Measurements from ENCODE around the gene TNP1. TPM values are rescaled to one million over a fixed set of nuclear protein-coding genes. Genes with fewer than 3 reads are reported as not detected.

Gene TNP1
- total RNA-seq, 4 donors from 2014 or later, result not detected

DNA sequence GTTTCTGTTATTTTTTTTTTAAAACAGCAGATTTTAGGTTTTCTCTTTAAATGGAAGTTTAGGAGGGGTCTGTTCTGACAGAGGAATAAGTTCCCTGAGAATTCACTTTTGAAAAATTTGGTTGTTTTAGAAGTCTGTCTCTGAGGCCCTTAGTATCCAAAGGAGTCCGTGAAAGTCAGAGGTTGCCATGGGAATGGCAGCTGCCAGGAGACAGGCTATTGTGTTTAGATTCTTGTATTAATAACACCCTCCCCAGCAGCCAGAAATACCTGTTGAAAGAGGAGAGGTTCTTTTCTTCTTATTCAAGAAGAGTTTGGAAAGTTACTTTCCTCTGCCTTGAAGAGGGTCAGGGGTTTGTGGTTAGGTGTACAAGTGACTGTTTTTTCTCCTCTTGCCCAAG lies 29.5 kb downstream of the TNP1 start:
- TF ChIP-seq EP300 (IDR thresholded peaks at IDR 0.05) (no peak), POLR2AphosphoS5 (IDR thresholded peaks at IDR 0.05) (no peak), POLR2A (IDR thresholded peaks at IDR 0.05) (no peak)
- TF ChIP-seq, protein P1, sequence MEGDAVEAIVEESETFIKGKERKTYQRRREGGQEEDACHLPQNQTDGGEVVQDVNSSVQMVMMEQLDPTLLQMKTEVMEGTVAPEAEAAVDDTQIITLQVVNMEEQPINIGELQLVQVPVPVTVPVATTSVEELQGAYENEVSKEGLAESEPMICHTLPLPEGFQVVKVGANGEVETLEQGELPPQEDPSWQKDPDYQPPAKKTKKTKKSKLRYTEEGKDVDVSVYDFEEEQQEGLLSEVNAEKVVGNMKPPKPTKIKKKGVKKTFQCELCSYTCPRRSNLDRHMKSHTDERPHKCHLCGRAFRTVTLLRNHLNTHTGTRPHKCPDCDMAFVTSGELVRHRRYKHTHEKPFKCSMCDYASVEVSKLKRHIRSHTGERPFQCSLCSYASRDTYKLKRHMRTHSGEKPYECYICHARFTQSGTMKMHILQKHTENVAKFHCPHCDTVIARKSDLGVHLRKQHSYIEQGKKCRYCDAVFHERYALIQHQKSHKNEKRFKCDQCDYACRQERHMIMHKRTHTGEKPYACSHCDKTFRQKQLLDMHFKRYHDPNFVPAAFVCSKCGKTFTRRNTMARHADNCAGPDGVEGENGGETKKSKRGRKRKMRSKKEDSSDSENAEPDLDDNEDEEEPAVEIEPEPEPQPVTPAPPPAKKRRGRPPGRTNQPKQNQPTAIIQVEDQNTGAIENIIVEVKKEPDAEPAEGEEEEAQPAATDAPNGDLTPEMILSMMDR (IDR thresholded peaks at IDR 0.05), result no peak
- no peaks in the 10 kb centered on the region for H3K36me3 ChIP-seq
- no peak overlapping the region for H3K27ac ChIP-seq
- no peak overlapping the region for H3K4me3 ChIP-seq
- peaks cover 9% of the 10 kb centered on the region for H3K4me1 ChIP-seq
- no peaks in the 10 kb centered on the region for H3K9me3 ChIP-seq
- 70% methylated on average over 1 of the region's 1 CpG for WGBS
- H3K27me3 ChIP-seq, result no peaks in the 10 kb centered on the region
- DNase-seq (ENCODE audit: low spot score in 2 of 2), result no peak

DNA sequence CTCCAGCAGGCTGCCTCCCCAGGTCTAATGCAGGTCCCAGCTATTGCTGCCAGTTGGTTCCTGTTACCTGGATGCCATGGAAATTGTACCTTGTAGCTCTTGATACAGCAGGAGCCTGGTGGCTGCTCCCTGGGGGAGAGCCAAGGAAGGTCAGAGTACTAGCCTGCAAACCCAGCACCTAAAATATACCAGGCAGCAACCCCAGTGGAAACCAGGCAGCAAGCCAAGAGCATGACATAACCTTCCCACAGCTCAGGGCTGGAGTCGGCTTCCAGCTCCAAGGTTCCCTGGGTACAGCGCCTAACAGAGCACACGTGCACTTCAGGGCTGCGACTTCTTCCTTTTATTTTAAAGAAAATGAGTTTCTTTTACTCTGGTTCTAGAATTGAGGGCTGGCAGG lies 30.3 kb downstream of the TNP1 start:
- Histone ChIP-seq H3K27me3 (no peaks in the 10 kb centered on the region), H3K4me3 (no peak overlapping the region), H3K27ac (no peak overlapping the region), H3K36me3 (no peaks in the 10 kb centered on the region), H3K4me1 (peaks cover 9% of the 10 kb centered on the region), H3K9me3 (no peaks in the 10 kb centered on the region)
- TF ChIP-seq POLR2A (IDR thresholded peaks at IDR 0.05) (no peak), EP300 (IDR thresholded peaks at IDR 0.05) (no peak), POLR2AphosphoS5 (IDR thresholded peaks at IDR 0.05) (no peak)
- TF ChIP-seq, protein P1 (IDR thresholded peaks at IDR 0.05), result no peak
- 12% methylated on average over 4 of the region's 4 CpGs for WGBS
- peak; percentile 72 to 83 for DNase-seq (ENCODE audit: low spot score in 2 of 2)

DNA sequence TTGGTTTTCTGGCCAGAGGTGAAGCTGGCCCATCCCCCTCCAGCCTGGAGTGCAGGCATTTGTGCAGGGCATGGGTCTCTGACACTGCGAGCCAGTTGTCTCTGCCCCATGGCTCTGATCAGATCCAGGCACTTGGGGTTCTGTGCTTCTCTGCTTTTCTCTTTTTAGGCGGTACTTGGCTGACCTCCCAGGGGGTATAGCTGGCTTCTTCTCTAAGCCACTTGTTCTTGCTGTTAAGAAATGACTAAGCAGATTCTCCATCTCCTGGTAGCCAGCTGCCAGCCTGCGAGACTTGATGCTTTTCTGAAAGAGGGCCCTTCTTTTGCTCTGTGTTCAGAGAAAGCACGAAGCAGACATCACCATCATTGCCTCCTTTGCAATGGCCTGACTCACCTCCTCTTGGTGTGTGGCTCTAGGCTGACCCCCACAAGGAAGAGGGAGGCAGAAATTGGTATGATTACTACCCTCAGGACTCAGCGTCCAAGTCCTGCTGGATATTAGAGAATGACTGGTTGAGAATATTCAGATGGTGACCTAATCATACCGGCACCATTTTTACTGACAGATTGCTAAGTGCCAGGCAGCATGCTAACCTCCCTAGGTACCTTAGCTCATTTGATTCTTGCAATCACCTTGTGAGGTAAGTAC lies 32.7 kb downstream of the TNP1 start:
- no peak overlapping the region for H3K4me3 ChIP-seq
- TF ChIP-seq, protein P1 (IDR thresholded peaks at IDR 0.05), result no peak
- no peak for TF ChIP-seq POLR2A (IDR thresholded peaks at IDR 0.05)
- TF ChIP-seq EP300 (IDR thresholded peaks at IDR 0.05), result no peak
- no peak for TF ChIP-seq POLR2AphosphoS5 (IDR thresholded peaks at IDR 0.05)
- no peak for DNase-seq (ENCODE audit: low spot score in 2 of 2)
- H3K4me1 ChIP-seq, result peaks cover 9% of the 10 kb centered on the region
- no peaks in the 10 kb centered on the region for H3K36me3 ChIP-seq
- no peak overlapping the region for H3K27ac ChIP-seq
- no peaks in the 10 kb centered on the region for H3K27me3 ChIP-seq
- no peaks in the 10 kb centered on the region for H3K9me3 ChIP-seq
- 79% methylated on average over 6 of the region's 6 CpGs for WGBS

DNA sequence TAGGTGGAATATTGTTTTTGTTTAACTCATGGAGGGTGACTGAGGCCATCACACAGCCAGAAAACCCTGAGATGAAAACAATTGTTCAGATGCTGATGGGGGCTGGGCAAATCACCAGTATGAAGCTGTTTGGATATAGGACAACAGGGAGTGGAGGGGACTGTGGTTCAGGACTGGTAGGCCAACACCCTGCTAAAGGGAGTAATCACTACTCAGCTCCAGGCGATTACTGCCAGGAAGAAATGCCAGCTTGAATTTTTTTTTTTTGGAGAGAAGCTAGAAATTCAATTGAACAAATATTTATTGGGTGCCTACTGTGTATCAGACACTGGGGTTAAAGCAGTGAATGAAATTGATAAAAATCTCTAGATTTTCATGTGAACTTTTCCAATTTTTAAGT lies 37.4 kb downstream of the TNP1 start:
- H3K27me3 ChIP-seq, result no peaks in the 10 kb centered on the region
- H3K4me3 ChIP-seq, result no peak overlapping the region
- no peaks in the 10 kb centered on the region for H3K9me3 ChIP-seq
- no peak overlapping the region for H3K27ac ChIP-seq
- 68% methylated on average over 1 of the region's 1 CpG for WGBS
- TF ChIP-seq POLR2A (IDR thresholded peaks at IDR 0.05) (no peak), POLR2AphosphoS5 (IDR thresholded peaks at IDR 0.05) (no peak), EP300 (IDR thresholded peaks at IDR 0.05) (no peak)
- TF ChIP-seq, protein P1 (IDR thresholded peaks at IDR 0.05), result no peak
- H3K4me1 ChIP-seq, result no peaks in the 10 kb centered on the region
- H3K36me3 ChIP-seq, result no peaks in the 10 kb centered on the region
- DNase-seq (ENCODE audit: low spot score in 2 of 2), result no peak

DNA sequence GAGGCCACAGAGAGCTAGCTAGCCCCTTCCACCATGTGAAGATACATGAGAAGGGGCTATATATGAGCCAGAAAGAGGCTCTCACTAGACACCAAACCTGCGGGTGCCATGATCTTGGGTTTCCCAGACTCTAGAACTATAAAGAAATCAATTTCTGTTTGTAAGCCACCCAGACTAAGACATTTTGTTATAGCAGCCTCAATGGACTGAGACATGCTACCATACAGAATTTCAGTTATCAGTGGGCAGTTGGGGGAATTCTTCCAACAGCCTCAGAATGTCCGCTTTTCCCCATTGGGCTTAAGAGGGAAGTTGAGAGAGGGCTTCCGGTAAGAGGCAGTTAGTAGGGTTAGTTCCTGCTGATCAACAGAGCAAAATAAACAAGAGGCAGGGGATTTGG lies 39.2 kb downstream of the TNP1 start:
- DNase-seq (ENCODE audit: low spot score in 2 of 2), result no peak
- no peak overlapping the region for H3K27ac ChIP-seq
- no peak overlapping the region for H3K4me3 ChIP-seq
- 96% methylated on average over 3 of the region's 3 CpGs for WGBS
- no peaks in the 10 kb centered on the region for H3K36me3 ChIP-seq
- no peak for TF ChIP-seq POLR2A (IDR thresholded peaks at IDR 0.05)
- TF ChIP-seq POLR2AphosphoS5 (IDR thresholded peaks at IDR 0.05), result no peak
- TF ChIP-seq, protein P1 (IDR thresholded peaks at IDR 0.05), result no peak
- no peak for TF ChIP-seq EP300 (IDR thresholded peaks at IDR 0.05)
- H3K9me3 ChIP-seq, result no peaks in the 10 kb centered on the region
- H3K4me1 ChIP-seq, result no peaks in the 10 kb centered on the region
- H3K27me3 ChIP-seq, result no peaks in the 10 kb centered on the region

All from suprapubic skin (tissue), 4 donors.